ENCODE results near the gene MRPS5.

MRPS5 gene

DNA sequence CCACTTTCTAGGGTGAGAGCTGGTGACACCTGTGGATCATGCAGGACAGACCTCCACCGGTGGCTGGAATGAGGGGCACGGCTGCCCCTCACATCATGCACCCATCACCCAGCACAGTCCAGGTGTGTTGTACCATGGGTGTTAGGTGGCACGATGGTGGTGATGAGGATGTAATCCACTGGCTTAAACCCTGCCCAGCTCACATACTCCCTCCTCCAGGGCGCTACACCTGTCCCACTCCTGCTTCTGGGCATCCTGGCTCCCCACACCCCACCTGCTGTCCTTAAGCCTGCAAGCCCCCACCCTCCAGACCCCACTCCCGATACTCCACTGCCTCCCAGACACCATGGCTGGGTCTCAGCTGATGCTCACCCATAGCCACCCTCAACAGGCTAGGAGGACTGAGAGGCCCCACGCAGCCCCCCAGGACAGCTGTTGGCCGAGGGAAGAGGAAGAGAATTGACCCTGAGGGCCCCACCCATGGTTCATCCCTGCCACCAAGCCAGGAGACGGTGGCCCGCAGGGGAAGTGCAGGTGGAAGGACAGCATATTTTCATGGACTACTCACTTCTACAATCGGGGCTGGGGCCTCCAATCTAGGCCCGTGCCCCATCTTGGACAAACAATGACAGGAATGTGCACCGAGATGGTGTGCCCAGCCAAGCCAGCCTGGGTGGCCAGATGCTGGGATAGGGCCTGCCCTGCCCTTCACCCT lies 61.8 kb downstream of the MRPS5 start:
- no peak for DNase-seq

DNA sequence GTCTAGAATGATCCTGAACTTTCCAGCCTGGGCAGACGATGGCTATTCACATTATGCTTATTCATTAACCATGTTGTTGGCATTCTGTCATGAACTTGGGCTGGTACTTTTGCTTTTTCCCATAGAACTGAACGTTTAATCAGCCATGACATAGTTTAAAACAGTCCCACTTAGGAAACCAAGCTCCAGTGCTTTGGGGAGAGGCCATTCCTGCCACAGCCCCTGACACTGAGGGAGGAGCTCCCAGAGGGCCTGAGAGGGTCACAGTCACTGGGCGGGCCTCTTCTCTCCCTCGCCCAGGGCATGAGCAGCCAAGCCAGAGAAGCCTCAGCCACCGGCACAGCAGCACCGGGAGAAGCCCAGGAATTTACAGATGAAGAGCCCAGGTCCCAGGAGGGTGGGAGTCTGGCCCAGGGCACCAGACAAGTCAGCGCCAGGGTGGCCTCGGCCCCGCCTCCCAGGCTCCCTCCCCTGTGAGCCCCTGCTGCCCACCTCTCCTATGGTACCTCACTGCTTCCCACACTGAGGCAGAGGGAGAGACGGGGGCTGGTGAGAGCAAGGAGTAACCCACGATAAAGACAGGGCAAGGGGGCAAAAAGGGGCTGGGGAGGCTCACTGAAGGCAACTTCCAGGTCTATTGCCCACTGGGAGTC lies 62.5 kb downstream of the MRPS5 start:
- no peak for DNase-seq

DNA sequence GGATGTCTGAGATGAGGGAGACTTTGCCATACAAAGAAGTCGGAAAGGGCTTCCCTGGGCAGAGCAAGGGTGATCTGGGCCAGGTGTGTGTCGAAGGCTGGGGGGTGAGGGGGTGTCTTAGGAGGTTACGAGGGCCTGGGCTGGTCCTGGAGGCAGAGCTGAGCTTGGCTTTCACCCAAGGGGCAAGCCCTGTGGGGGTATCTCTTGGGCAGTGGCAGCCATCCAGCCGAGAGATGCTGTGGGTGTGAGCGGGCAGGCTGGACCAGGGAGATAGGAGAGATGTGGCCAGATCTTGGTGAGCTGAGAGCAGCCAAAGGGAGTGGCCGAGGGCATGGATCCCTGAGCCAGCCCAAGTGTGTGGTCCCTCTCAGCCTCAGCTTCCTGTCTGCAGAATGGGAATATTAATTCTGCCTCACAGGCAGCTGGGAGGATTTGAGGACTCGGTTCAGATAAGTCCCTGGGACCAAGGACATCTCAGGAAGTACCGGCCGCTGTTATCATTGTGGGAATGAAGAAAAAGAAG lies 63.1 kb downstream of the MRPS5 start:
- DNase-seq = no peak

DNA sequence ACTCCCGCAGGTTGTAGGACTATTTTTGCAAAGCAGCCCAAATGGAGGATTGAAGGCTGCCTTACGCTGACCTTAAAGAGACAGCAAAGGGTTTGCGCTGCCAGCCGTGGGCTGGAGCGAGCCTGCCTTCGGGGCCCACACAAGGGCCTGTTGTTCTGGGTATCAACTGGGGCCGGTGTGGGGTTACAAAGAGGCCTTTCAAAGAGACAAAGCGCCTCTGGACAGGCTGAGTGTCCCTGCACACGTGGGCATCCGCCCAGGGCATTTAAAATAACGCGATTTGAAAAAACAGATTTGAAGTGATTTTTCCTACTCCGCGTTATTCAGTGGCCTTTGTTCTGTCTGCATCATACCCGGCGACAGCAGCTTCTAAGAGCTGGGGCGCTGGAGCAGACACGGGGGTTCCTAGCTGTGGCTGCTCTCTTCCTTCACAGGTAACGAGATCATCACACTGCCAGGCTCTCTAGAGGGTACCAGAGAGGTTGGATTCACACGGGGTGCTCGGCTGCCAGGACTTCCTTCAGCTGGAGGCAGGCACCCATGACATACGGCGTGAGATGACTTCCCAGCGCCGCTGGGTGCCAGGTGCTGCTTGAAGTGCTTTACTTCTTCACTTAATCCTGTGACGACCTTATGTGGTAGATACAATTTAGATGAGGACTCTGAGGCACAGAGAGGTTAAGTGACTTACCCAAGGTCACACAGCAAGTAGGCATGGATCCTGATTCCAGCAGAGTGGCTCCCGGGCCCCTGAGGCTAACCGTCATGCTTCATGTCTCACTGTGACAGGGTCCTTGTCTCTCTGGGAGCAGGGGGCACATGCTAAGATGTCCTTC lies 63.9 kb downstream of the MRPS5 start:
- DNase-seq = no peak

DNA sequence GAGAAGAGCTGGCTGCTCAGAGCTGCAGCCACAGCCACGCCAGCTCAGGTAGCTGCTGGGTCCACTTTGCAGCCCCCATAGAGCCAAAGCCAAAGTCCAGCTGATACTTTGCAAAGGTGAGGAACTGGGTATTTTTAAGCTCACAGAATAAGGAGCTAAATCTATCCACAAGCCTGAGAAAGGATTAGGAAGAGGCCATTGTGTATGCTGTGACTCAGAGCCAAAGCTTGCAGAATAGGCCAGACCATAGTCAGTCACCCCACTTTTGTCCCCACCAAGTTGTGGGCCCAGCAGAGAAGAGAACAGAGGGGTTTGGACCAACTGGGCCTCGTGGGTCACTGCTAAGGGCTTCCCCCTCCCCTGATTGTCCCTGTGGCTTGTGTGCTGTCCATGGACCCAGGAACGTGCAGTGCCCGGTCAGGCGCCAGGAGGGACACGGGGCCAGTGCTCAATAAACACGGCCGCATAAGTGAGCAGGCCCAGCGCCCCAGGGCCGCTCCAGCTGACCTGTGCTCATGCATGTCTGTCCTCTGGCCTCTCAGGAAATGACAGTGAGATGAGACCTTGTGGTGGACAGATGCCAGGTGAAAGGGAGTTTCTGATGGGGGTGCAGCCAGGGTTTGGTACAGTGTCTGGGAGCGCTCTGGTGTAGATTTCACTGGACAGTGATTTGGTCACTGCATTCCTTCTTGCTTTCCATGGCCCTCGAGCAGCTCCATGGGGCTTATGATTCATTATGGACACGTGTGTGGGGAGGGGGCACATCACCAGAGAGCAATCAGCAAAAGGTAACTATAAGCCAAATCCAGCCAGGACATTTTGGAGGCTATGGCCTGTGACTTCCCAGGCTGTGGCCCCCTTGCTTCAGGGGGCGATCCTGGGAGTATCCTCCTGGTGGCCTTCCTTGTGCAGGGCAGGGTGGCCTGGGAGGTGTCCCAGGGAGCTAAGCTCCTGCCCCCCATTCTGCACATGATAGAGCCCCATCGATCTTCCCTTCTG lies 64.8 kb downstream of the MRPS5 start:
- no peak for DNase-seq

DNA sequence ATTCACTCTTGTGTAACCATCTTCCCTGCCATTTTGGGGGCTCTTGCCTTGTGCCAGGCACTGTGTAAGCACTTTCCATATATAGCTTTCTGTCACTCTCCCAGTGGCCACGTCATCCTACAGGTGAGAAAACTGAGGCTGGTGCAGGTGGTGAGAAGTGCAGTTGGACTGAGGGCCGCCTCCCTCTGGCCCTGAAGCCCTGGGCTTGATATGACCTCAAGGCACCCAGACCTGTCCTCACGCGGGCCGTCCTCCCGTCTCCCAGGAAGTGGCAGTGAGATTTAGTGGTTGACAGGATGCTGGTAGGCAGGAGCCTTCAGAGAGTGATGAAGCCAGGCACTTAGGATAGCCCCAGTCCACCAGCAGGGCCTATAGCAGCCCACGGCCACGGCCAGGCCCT lies 65.6 kb downstream of the MRPS5 start:
- no peak for DNase-seq

DNA sequence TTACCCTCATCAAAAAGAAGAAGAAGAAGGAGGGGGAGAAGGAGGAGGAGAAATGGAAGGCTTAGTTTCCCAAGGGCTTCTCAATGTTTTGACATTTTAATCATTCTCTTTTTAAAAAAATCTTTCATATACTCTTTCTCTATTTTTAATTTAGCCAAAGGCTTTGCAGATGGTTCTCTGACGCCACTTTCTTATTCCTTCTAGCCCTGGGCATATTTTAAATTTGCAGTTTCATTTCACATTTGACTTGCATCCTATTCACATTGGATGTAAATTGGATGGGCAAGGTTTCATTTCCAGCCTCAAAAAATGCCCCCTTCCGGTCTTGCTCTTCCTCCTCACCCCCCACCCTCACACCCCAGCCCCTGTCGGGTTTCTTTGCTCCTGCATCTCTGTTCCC lies 66.3 kb downstream of the MRPS5 start:
- DNase-seq = no peak

DNA sequence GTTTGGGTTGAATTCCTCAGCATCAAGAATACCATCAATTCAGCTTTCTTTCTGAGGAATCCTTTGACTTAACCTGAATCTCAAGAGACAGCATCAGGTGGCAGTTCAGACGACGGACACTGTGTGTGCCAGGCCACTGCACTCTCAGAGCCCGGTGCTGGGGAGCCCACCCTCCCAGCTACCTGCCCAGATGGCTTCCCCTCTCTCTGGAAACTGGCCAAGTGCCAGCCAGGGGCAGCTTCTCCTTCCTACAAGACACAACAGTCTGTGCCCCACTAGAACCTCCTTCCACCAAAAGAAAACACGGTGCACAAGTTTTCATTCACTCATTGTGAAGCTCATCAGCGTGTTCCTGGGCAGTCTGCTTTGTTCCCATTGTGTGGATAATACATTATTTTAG lies 67.6 kb downstream of the MRPS5 start:
- no peak for DNase-seq

DNA sequence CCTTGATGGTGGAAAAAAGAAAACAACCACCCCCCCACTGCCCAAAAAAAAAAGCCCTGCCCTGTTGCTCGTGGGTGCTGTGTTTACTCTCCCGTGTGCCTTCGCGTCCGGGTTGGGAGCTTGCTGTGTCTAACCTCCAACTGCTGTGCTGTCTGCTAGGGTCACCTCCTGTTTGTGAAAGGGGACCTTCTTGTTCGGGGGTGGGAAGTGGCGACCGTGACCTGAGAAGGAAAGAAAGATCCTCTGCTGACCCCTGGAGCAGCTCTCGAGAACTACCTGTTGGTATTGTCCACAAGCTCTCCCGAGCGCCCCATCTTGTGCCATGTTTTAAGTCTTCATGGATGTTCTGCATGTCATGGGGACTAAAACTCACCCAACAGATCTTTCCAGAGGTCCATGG lies 68.1 kb downstream of the MRPS5 start:
- no peak for DNase-seq

DNA sequence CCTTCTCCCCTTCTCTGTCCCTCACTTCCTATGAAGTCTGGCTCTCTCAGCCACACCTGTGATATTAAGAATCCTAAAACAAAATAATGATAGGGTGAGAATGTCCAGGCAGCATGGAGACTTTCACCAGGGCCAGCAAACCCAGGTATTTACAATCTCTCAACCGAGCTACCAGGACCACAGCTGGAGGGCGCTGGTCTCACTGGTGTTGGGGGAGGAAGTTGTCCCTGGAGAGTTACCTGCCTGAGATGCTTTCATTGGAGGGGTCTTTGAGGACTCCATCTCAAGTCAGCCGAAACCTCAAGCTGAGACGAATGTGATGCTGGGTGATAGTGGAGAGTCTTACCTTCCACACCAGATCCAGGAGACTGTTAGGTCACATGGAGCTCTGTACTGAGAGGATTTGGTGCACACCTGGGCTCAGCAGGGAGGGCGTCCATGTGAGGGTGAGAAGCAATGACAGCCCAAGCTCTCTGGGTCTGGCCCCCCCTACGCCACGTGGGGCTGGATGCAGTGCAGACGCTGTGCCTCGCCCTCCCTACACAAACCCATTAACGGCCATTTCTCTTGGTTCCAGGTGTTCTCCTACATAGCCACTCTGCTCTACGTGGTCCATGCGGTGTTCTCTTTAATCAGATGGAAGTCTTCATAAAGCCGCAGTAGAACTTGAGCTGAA lies 68.7 kb downstream of the MRPS5 start:
- DNase-seq = no peak

DNA sequence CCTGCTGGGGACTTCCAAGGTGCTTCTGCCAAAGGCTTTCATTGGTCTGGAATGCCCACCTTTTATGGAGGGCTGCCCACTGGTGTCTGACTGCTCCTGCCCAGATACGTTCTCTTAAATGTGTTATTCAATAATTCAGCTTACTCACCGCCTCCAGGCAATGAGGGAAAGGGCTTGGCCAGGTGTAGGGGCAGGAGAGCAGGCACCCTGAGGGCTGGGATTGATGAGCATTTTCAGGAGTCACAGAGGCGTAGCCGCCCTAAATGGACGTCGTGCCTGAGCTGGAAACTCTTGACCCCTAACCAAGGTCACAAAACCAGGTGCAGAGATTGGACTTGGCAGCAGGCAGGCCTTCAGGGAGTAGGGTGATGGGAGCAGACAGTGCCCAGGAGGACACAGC lies 69.3 kb downstream of the MRPS5 start:
- no peak for DNase-seq

DNA sequence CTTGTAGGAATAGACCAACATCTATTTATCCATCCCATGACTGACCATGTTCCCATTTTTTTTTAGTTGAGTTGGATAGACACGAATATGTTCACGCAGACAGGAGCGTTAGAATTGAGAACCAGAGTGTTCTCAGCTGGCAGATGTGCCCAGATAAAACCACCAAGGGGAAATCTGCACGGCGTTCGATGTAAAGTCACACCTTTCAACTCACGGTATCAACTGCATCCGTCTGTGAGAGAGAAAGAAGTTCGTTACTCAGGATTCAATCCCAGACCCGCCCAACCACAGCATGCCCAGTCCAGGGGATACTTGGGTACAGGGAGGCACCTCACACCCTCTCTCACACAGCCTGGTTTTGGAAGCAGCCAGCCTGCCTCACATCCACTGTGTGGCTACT lies 70.0 kb downstream of the MRPS5 start:
- DNase-seq = no peak

DNA sequence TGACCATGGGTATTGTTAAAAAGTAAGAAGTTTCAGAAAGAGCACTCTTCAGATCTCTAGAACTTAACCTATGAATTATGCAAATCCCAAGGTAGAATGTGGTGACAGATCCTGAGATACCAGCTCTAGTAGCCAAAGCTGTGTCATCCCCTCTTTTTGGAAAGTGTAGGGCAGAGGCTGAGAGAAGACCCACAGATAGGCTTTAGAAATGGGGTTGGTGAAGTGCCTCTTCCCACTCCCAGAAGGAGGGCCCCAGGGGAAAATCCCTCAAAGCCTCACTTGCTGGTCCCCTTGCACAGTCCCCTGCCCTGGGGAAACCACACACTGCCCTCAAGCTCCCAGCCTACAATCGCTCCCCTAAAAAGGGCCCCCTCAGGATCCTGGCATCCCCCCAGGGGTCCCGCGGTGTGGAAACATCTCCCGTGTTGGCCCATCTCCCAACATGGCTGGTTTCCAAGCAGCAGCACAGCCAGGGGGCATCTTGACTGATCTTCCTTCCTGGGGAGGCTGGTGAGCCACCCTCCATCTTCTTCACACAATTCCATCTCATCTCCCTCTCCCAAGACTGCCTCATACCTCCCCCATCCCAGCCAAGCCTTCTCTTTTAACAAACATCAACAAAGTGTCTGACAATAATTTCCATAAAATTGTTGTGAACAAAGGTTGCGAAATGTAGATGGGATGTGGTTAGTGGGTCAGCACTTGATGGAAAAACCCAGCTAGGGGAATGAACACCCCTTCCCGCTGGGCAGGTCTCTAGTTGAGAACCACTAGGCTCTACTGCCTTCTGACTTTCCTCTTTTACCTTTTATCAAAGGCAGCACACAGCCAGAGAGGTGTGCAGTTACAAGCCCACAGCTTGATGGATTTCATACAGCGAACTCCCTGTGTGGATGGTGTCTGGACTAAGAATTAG lies 71.0 kb downstream of the MRPS5 start:
- DNase-seq = no peak

DNA sequence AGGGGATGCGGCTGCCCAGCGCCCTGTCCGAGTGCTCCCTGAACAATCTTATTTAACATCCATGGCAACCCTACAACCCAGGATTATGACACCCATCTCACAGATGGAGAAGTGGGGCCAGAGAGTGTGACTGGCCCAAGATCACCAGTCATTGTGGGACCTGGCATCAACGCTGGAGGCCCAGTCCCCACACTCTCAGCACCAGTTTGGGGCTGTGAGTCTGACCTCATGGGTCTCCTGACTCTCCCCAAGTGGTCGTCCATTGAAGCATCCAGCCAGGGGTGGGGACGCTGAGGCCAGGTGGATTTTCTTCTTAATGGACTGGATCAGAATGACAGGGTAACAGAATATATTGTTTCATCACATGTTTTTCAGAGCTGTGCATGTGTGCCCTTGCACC lies 71.6 kb downstream of the MRPS5 start:
- DNase-seq = no peak

DNA sequence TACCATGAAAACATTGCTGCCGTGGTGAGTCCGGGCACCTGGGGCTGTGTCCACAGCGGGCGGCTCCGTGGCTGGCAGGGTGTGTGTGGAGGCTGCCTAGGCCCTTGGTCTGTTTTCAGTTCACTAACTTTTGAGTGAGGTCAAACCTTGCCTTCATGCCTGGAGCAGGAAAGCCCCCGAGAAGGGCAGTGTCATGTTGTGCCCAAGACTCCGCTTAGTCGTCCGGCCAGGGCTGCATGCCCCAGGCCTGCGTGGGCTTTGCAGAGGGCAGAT lies 72.0 kb downstream of the MRPS5 start:
- no peak for DNase-seq

DNA sequence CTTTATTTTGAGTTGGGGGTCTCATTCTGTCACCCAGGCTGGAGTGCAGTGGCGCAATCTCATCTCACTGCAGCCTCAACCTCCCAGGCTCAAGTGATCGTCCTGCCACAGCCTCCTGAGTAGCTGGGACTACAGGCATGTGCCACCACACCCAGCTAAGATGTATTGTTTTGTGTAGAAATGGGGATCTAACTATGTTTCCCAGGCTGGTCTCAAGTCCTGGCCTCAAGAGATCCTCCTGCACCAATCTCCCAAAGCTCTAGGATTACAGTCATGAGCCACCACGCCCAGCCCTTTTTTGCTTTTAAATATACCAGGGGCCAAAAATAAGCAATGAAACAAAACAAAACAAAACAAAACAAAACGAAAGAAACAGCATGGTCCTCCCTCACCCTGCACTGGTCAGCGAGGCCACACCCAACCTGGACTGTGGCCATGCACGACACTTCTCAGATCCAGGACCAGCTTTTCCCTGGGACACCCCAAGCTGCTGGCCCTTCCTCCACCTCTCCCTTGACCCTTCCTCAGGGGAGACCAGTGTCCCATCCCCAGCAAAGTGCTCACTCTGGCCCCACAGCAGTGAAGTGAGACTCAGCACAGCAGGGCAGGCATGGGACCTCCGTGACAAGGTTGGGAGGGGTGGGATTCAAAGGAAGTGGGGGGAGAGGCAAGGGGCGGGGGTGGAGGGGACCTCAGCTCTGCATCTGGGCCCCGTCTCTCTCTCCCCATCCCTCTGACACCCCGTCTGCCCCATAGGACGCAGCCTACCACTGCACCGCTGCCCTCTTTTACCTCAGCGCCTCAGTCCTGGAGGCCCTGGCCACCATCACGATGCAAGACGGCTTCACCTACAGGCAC lies 72.6 kb downstream of the MRPS5 start:
- no peak for DNase-seq

DNA sequence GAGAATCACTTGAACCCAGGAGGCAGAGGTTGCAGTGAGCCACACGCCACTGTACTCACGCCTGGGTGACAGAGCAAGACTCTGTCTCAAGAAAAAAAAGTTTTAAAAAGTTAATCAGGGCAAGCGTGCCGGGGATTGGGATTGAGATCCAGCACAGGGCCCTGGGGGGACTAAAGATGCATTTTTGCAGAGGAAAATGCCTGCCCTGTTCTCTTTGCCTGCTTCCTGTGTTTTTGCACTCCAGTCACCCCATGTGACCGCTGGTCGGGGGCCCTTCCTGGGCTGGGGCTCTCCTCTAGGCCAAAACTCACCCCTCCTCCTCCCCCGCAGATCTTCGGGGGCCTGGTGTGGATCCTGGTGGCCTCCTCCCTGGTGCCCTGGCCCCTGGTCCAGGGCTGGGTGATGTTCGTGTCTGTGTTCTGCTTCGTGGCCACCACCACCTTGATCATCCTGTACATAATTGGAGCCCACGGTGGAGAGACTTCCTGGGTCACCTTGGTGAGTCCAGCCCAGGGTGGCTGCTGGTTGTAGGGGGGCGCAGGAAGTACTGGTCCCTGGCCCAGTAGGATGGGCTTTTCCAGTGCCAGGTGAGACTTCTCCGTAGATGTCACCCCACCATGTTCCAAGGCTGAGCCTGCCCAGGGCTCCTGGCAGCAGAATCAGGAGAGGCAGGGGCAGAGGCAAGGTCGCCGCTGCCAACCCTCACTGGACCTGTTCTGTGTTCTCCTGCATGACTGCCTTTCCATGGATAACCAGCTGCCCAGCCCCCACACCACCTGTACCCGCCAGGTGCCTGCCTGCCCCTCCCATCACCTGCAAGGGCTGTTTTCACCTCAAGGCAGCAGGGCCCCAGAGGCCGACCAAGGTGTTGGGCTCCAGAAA lies 73.7 kb downstream of the MRPS5 start:
- no peak for DNase-seq

DNA sequence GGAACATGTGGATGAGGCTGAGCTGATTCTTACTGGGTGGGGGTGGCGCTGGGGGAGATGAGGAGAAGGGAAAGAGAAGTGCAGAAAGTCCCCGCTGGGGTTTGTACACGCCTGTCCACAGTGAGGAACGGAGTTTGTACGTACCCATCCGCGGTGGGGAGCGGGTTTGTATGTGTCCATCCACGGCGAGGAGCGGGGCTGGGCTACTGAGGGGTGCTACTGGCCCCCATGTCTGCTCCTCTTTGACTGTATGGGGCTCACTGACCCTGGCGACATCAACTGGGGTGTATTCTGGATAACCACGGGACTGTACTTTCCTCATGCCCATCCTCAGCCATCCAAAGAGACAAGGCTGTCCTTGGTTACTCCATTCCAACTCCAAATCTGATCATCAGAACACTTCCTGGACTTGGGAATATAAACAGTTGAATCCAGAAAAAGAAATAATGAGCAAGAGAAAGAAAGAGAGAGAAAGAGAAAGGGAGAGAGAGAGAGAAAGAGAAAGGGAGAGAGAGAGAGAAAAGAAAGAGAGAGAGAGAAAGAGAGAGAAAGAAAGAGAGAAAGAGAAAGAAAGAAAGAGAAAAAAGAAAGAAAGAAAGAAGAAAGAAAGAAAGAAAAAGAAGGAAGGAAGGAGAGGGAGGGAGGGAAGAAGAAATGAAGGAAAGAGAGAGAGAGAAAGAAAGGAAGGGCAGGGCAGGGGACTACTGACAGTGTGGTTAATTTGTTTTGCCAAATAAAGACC lies 75.1 kb downstream of the MRPS5 start:
- no peak for DNase-seq

Data from KG1 (cell line).